Neural cell (in vitro differentiated cells): Measurements from ENCODE around the gene SEMA3F. TPM values are rescaled to one million over a fixed set of nuclear protein-coding genes. Genes with fewer than 3 reads are reported as not detected.

Experiments used
- H2AFZ ChIP-seq: fragments of 200-600, 300-800 bp; sonication (generic), shearing (Covaris generic); 2 replicates; pipeline ENCODE4 v1.6.0; 2014; ENCODE audit warnings: low read depth, mild to moderate bottlenecking, antibody characterized with exemption, low read length, moderate library complexity
- H3F3A ChIP-seq: fragments of 200-600 bp; shearing (Covaris generic); 2 replicates; pipeline ENCODE4 v1.6.1; 2016; ENCODE audit warnings: mild to moderate bottlenecking, moderate library complexity, mixed read lengths, antibody characterized with exemption, low read length; ENCODE audit not compliant: insufficient read depth, poor library complexity, severe bottlenecking
- H3K27ac ChIP-seq: fragments of 200-600, 300-800 bp; sonication (generic), shearing (Covaris generic); 2 replicates; pipeline ENCODE4 v1.5.1; 2014; ENCODE audit warnings: mild to moderate bottlenecking, low read length, moderate library complexity
- H3K27me3 ChIP-seq: fragments of 300-800, 200-600 bp; sonication (generic), shearing (Covaris generic); 2 replicates; pipeline ENCODE4 v1.6.0; 2014; ENCODE audit warnings: mild to moderate bottlenecking, low read depth, low read length, moderate library complexity; ENCODE audit not compliant: insufficient read depth
- H3K36me3 ChIP-seq: fragments of 300-800, 200-600 bp; sonication (generic), shearing (Covaris generic); 2 replicates; pipeline ENCODE4 v1.5.1; 2014; ENCODE audit warnings: mild to moderate bottlenecking, antibody characterized with exemption, low read length, moderate library complexity; ENCODE audit not compliant: insufficient read depth
- H3K4me2 ChIP-seq: fragments of 300-800, 200-600 bp; sonication (generic), shearing (Covaris generic); 2 replicates; pipeline ENCODE4 v1.6.0; 2014; ENCODE audit warnings: mild to moderate bottlenecking, low read length
- H3K4me3 ChIP-seq: fragments of 300-800, 200-600 bp; sonication (generic), shearing (Covaris generic); 2 replicates; pipeline ENCODE4 v1.5.1; 2014; ENCODE audit warnings: mild to moderate bottlenecking, low read length, moderate library complexity
- H3K79me2 ChIP-seq: fragments of 200-600 bp; shearing (Covaris generic); replicated peaks from 2 replicates; pipeline ENCODE4 v1.6.0; 2014; ENCODE audit warnings: mild to moderate bottlenecking, low read length, moderate library complexity; ENCODE audit not compliant: insufficient read depth
- H3K9ac ChIP-seq: fragments of 300-800, 200-600 bp; sonication (generic), shearing (Covaris generic); 2 replicates; pipeline ENCODE4 v1.6.1; 2016; ENCODE audit warnings: mild to moderate bottlenecking, low read length, mixed read lengths
- H3K9me2 ChIP-seq: fragments of 200-600 bp; shearing (Covaris generic); 2 replicates; pipeline ENCODE4 v1.6.1; 2016; ENCODE audit warnings: mild to moderate bottlenecking, low read length, mixed read lengths; ENCODE audit not compliant: insufficient read depth
- H3K9me3 ChIP-seq: fragments of 200-600, 300-800 bp; sonication (generic), shearing (Covaris generic); 2 replicates; pipeline ENCODE4 v1.6.1; 2016; ENCODE audit warnings: mild to moderate bottlenecking, mixed run types, low read length, moderate library complexity, mixed read lengths
- H4K20me1 ChIP-seq: fragments of 200-600 bp; shearing (Covaris generic); 2 replicates; pipeline ENCODE4 v1.6.1; 2016; ENCODE audit warnings: mild to moderate bottlenecking, mixed run types; ENCODE audit not compliant: insufficient read depth
- CTCF ChIP-seq: fragments of 450-650 bp; IDR thresholded peaks from 2 replicates; pipeline ENCODE4 v1.5.1; 2014; ENCODE audit warnings: antibody characterized with exemption, mild to moderate bottlenecking, moderate library complexity; ENCODE audit not compliant: poor library complexity, severe bottlenecking
- EP300 ChIP-seq: fragments of 450-650 bp; conservative IDR thresholded peaks from 2 replicates; pipeline ENCODE4 v1.6.1; 2014; ENCODE audit warnings: antibody characterized with exemption, mild to moderate bottlenecking, moderate library complexity; ENCODE audit not compliant: poor library complexity, severe bottlenecking
- EZH2 ChIP-seq: fragments of 200-600, 300-800 bp; shearing (Covaris generic), sonication (generic); IDR thresholded peaks from 2 replicates; pipeline ENCODE4 v1.6.1; 2014; ENCODE audit warnings: antibody characterized with exemption, low read length, borderline replicate concordance, mild to moderate bottlenecking; ENCODE audit not compliant: insufficient read depth, poor library complexity, severe bottlenecking
- MXI1 ChIP-seq: fragments of 450-650 bp; conservative IDR thresholded peaks from 2 replicates; pipeline ENCODE4 v1.6.1; 2014; ENCODE audit warnings: antibody characterized with exemption, mild to moderate bottlenecking; ENCODE audit not compliant: poor library complexity, severe bottlenecking
- POLR2AphosphoS5 ChIP-seq: IDR thresholded peaks from 2 replicates; pipeline ENCODE4 v1.6.1; 2012
- RAD21 ChIP-seq: fragments of 450-650 bp; conservative IDR thresholded peaks from 2 replicates; pipeline ENCODE4 v1.6.1; 2014; ENCODE audit warnings: antibody characterized with exemption, mild to moderate bottlenecking, moderate library complexity
- REST ChIP-seq: IDR thresholded peaks from 2 replicates; pipeline ENCODE4 v1.6.1; 2012; ENCODE audit warnings: borderline replicate concordance
- SMC3 ChIP-seq: fragments of 450-650 bp; conservative IDR thresholded peaks from 2 replicates; pipeline ENCODE4 v1.6.1; 2014; ENCODE audit warnings: antibody characterized with exemption, mild to moderate bottlenecking, moderate library complexity; ENCODE audit not compliant: poor library complexity
- TAF1 ChIP-seq: IDR thresholded peaks from 2 replicates; pipeline ENCODE4 v1.6.1; 2012; ENCODE audit warnings: low read depth
- polyA plus RNA-seq: library from polyadenylated mRNA; depleted of rRNA; stranded (reverse); fragments of >200 nt; gene quantifications from 2 replicates; pipeline ENCODE4 v1.2.3, GENCODE V29; 2014

SEMA3F gene
- polyA plus RNA-seq, 1 donor from 2014 or later, result 17.0 TPM

- Histone ChIP-seq H2AFZ (no peak overlapping the region), H3K36me3 (peaks cover 6% of the 10 kb centered on the region), H3F3A (no peaks in the 10 kb centered on the region), H4K20me1 (no peaks in the 10 kb centered on the region), H3K4me3 (no peak overlapping the region), H3K4me2 (no peak overlapping the region), H3K79me2 (no peaks in the 10 kb centered on the region), H3K9ac (no peak overlapping the region), H3K9me3 (no peaks in the 10 kb centered on the region), H3K27me3 (no peaks in the 10 kb centered on the region), H3K9me2 (no peaks in the 10 kb centered on the region), H3K27ac (no peak overlapping the region)
- TF ChIP-seq CTCF, result no peak
- no peak for TF ChIP-seq TAF1
- no peak for TF ChIP-seq RAD21
- TF ChIP-seq EZH2, result no peak
- TF ChIP-seq MXI1, result no peak
- TF ChIP-seq EP300, result no peak
- TF ChIP-seq REST, result no peak
- no peak for TF ChIP-seq POLR2AphosphoS5
- TF ChIP-seq SMC3, result no peak
Observed at GRCh38 chr3:50185230-50185629, 30.1 kb downstream of the SEMA3F start.

GRCh38 chr3:50186096-50186495 lies 31.0 kb downstream of the SEMA3F start:
- Histone ChIP-seq H2AFZ (no peak overlapping the region), H3K9ac (no peak overlapping the region), H3K4me3 (no peak overlapping the region), H3K36me3 (peaks cover 6% of the 10 kb centered on the region), H3K4me2 (no peak overlapping the region), H4K20me1 (no peaks in the 10 kb centered on the region), H3K27me3 (no peaks in the 10 kb centered on the region), H3K27ac (no peak overlapping the region), H3K9me3 (no peaks in the 10 kb centered on the region), H3F3A (no peaks in the 10 kb centered on the region), H3K79me2 (no peaks in the 10 kb centered on the region), H3K9me2 (no peaks in the 10 kb centered on the region)
- TF ChIP-seq SMC3, result no peak
- no peak for TF ChIP-seq CTCF
- no peak for TF ChIP-seq MXI1
- TF ChIP-seq RAD21, result no peak
- no peak for TF ChIP-seq REST
- TF ChIP-seq POLR2AphosphoS5, result no peak
- TF ChIP-seq EP300, result no peak
- no peak for TF ChIP-seq EZH2
- TF ChIP-seq TAF1, result no peak
